ENCODE results near the gene IFNL1. TPM values are rescaled to one million over a fixed set of nuclear protein-coding genes. Genes with fewer than 3 reads are reported as not detected.
"Not testable (repeated sequence)": the region's sequence is repeated elsewhere in the genome, so short reads cannot be mapped to it uniquely, and the experiment has no call there.

Gene IFNL1
- total RNA-seq, 1 donor from 2014 or later: not detected

GRCh38 chr19:39270036-39270871 lies 26.0 kb upstream of the IFNL1 start:
- H3K27me3 Mint-ChIP-seq (ENCODE audit: insufficient read depth, low read depth): peaks cover 20% of the 10 kb centered on the region
- H3K27me3 ChIP-seq: peaks cover 78% of the 10 kb centered on the region
- no peak for DNase-seq (ENCODE audit: low spot score)
- H3K9me3 Mint-ChIP-seq: no peaks in the 10 kb centered on the region
- H3K4me2 ChIP-seq: no peak overlapping the region
- no peak overlapping the region for H3K27ac Mint-ChIP-seq
- no peaks in the 10 kb centered on the region for H4K20me1 ChIP-seq (ENCODE audit: low read depth)
- H3F3A ChIP-seq (ENCODE audit: low read depth): no peaks in the 10 kb centered on the region
- H3K9ac ChIP-seq: no peak overlapping the region
- no peak overlapping the region for H3K27ac ChIP-seq
- no peaks in the 10 kb centered on the region for H3K9me3 ChIP-seq (ENCODE audit: low read depth)
- H3K4me3 ChIP-seq: no peak overlapping the region
- H3K79me2 ChIP-seq (ENCODE audit: low read depth): no peaks in the 10 kb centered on the region
- no peaks in the 10 kb centered on the region for H3K36me3 ChIP-seq
- H3K4me1 Mint-ChIP-seq: peaks cover 2% of the 10 kb centered on the region
- no peak overlapping the region for H3K4me3 Mint-ChIP-seq
- no peaks in the 10 kb centered on the region for H3K36me3 Mint-ChIP-seq
- H2AFZ ChIP-seq (replicated peaks): no peak overlapping the region
- H3K4me1 ChIP-seq: no peaks in the 10 kb centered on the region
- TF ChIP-seq CTCF (IDR thresholded peaks at IDR 0.05) (no peak), EZH2phosphoT487 (IDR thresholded peaks at IDR 0.05) (no peak), EZH2 (IDR thresholded peaks at IDR 0.05) (no peak)

- not testable (repeated sequence) for DNase-seq (ENCODE audit: low spot score); H4K20me1 ChIP-seq (ENCODE audit: low read depth); H3K27ac Mint-ChIP-seq; H3F3A ChIP-seq (ENCODE audit: low read depth); H3K79me2 ChIP-seq (ENCODE audit: low read depth); H3K4me1 ChIP-seq; H3K9me3 Mint-ChIP-seq; H3K4me2 ChIP-seq; H3K9me3 ChIP-seq (ENCODE audit: low read depth); H3K9ac ChIP-seq; H2AFZ ChIP-seq (replicated peaks); H3K4me3 ChIP-seq; H3K4me1 Mint-ChIP-seq; H3K4me3 Mint-ChIP-seq; H3K36me3 ChIP-seq; H3K27ac ChIP-seq; H3K36me3 Mint-ChIP-seq
- H3K27me3 Mint-ChIP-seq (ENCODE audit: insufficient read depth, low read depth): peaks cover 17% of the 10 kb centered on the region
- peaks cover 74% of the 10 kb centered on the region for H3K27me3 ChIP-seq
Measured at GRCh38 chr19:39273859-39274258, 22.3 kb upstream of the IFNL1 start.

- H3K4me3 Mint-ChIP-seq: no peak overlapping the region
- H3K27ac Mint-ChIP-seq: no peak overlapping the region
- no peaks in the 10 kb centered on the region for H3K9me3 Mint-ChIP-seq
Measured at GRCh38 chr19:39275578-39275977, 20.6 kb upstream of the IFNL1 start.

More at GRCh38 chr19:39275578-39275977, 20.6 kb upstream of the IFNL1 start:
- Mint-ChIP-seq H3K36me3 (no peaks in the 10 kb centered on the region), H3K4me1 (no peaks in the 10 kb centered on the region), H3K27me3 (ENCODE audit: insufficient read depth, low read depth) (peaks cover 15% of the 10 kb centered on the region)
- H3K27me3 ChIP-seq: peaks cover 72% of the 10 kb centered on the region
- no peak overlapping the region for H2AFZ ChIP-seq (replicated peaks)
- no peaks in the 10 kb centered on the region for H3F3A ChIP-seq (ENCODE audit: low read depth)
- no peaks in the 10 kb centered on the region for H3K9me3 ChIP-seq (ENCODE audit: low read depth)
- no peak overlapping the region for H3K27ac ChIP-seq
- no peak overlapping the region for H3K9ac ChIP-seq
- no peaks in the 10 kb centered on the region for H3K36me3 ChIP-seq
- TF ChIP-seq EZH2 (IDR thresholded peaks at IDR 0.05) (no peak), CTCF (IDR thresholded peaks at IDR 0.05) (no peak), EZH2phosphoT487 (IDR thresholded peaks at IDR 0.05) (no peak)
- no peak overlapping the region for H3K4me2 ChIP-seq
- no peak overlapping the region for H3K4me3 ChIP-seq
- no peaks in the 10 kb centered on the region for H3K79me2 ChIP-seq (ENCODE audit: low read depth)
- no peak for DNase-seq (ENCODE audit: low spot score)
- H3K4me1 ChIP-seq: no peaks in the 10 kb centered on the region
- no peaks in the 10 kb centered on the region for H4K20me1 ChIP-seq (ENCODE audit: low read depth)

Data from neural progenitor cell (in vitro differentiated cells).